Renal cortex interstitium (tissue), 11 donors: Measurements from ENCODE around the gene GMPR2. TPM values are rescaled to one million over a fixed set of nuclear protein-coding genes. Genes with fewer than 3 reads are reported as not detected.
A peak's percentile ranks its signal among the peaks of the same experiment; 100 is the strongest.
"Not testable (repeated sequence)": the region's sequence is repeated elsewhere in the genome, so short reads cannot be mapped to it uniquely, and the experiment has no call there.

Experiments
- DNase-seq, 11 donors: peaks; one replicate each; pipeline ENCODE4 v3.0.0-alpha.2; 2013; ENCODE audit warnings: low read depth in 9 of 11, low spot score in 4 of 11; ENCODE audit errors: extremely low read depth in 1 of 11
- polyA plus RNA-seq, 3 donors: library from polyadenylated mRNA; unstranded; fragments of 120-200 nt; gene quantifications; one replicate each; pipeline ENCODE4 v1.2.1, GENCODE V29; 2013; ENCODE audit not compliant: insufficient read length in 3 of 3

Gene GMPR2
- polyA plus RNA-seq, 3 donors, result 107 to 128 (median 115) TPM

DNA sequence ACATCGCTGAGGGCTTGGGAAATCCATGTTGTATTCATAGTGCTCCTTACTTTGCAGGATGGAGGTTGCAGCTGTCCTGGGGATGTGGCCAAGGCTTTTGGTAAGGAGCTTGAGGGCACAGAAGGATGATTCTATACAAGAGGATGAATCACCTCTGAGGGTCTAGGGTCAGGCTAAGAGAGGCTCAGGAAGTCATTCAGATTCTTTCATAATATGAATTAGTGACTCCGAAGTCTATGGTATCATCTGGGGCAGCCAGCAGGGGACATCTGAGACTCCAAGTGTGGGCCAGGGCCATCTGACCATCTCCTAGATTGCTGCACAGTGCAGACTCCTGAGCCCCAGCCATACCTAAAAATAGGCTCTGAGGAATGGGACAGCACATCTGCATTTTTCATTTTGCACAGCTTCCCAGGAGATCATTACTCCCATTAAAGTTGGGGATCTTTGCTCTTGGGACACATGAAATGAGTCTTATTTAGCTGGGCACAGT, 4.8 kb downstream of the GMPR2 start:
- no peak for DNase-seq

DNA sequence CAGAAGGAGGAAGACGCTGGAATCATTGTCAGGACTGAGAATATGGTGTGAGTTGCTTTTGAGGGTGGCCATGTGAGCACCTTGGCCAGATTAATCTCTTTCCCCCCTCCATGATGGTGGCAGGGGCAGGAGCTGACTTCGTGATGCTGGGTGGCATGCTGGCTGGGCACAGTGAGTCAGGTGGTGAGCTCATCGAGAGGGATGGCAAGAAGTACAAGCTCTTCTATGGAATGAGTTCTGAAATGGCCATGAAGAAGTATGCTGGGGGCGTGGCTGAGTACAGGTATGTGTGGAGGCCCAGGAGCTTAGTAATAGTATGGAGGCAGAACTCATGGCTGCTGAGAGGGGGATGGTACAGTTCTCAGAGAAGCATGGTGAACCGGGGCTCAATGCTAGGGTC, 5.4 kb downstream of the GMPR2 start:
- DNase-seq, result no peak

DNA sequence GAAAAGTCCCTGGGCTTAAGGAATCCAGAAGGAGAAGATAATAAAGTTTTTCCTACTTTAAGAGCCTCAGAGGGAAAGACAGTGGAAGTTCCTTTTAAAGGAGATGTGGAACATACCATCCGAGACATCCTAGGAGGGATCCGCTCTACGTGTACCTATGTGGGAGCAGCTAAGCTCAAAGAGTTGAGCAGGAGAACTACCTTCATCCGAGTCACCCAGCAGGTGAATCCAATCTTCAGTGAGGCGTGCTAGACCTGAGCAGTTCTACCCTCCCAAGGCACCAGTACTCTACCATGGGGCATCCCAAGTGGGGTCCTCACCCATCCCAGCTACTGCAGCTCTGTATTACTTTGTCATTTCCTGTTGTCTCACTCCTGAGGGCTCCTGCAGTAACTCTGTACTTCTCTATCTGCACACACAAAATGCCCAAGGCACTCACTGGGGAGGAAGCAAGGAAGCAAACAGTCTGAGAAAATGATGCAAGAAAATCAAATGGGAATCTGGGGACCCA, 5.9 kb downstream of the GMPR2 start:
- DNase-seq, result no peak

DNA sequence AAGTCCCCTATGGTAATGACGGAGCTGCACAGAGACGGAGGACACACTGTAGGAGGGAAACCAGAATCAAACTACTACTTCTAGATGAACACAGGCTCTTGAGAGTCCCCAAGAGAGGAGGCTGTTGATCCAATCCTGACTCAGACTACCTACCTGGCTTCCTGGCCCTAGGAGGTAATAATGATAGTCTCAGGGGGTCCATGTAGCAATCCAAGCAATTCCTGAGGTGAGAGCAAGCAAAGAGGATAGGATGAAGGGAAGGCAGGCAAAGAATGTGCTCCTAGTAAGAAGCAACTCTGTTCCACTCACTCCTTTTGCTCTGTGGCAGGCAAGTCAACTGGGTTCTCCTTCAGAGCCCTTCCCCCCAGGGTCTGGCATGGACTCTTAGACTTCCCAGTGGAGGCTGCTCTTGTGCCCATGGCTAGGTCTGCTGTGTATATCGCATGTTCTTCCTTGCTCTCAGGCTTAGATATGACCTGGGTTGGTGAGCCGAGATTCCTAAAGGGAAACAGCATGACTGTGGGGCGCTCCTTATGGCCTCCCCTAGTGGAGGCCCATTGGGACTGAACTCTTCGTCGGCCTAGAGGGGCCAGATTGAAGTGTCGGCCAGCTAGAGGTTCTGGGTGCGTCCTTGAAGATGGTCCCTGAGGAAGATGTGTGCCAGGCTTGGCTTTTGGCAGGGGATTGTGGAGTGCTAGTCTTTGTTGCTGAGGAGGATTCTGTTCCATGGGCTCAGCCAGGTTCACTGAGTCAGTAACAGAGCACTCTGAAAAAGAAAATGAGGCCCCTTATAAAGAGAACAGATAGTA, 7.6 kb downstream of the GMPR2 start:
- no peak for DNase-seq

DNA sequence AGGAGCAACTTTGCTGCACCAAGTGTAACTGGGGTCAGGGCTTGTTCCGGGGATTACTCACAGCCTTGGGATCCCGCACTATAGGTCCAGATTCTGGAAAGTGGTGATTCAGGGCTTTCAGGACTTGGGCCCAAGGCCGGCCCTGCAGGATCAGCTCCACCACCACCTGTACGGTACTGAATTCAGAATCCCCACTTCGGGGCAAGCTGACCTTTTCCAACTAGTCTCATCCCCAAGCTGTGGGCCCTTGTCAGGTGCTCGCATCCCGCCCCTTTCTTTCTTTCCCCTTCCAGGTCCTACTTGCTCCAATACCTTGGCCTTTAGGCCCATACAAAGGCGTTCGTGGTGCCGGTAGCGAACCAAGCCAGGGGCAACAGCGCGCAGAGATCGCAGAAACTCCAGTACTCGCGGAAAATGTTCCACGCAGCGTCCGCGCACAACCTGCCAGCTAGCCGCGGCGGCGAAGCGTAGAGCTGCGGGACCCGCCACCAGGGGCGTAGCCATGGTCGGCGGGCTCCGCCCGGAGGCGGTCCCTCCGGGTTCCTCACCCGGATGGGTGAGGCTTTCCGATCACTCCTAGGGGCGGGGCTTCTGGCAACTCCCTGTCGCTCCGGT, 9.2 kb downstream of the GMPR2 start:
- peak in 10 of 11 donors; percentile 82 to 92 (median 86) for DNase-seq

DNA sequence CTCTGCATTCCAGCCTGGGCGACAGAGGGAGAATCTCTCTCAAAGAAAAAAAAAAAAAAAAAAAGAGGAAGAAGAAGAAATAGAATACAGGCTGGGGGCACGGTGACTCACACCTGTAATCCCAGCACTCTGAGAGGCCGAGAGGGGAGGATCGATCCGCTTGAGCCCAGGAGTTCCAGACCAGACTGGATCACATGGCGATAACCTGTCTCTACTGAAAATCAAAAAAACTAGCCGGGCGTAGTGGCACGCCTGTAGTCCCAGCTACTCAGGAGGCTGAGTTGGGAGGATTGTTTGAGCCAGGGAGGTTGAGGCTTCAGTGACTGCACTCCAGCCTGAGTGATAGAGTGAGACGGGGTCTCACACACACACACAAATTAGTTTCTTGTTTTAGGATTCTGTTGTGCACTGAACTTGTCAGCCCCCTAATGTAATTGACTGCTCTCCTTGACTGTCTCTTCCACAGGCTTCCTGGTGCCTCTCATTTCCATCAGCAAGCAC, 10.7 kb downstream of the GMPR2 start:
- no peak for DNase-seq

DNA sequence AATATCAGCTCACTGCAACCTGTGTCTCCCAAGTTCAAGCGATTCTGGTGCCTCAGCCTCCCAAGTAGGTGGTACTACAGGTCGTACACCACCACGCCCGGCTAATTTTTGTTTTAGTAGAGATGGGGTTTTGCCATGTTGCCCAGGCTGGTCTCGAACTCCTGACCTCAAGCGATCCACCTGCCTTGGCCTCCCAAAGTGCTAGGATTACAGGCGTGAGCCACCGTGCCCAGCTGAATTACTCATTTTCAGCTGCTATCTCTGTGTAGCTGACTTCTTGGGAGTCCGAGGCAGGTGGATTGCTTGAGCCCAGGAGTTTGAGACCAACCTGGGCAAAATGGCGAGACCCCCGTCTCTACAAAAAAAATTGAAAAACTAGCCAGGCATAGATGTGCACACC, 12.6 kb downstream of the GMPR2 start:
- not testable (repeated sequence) for DNase-seq

DNA sequence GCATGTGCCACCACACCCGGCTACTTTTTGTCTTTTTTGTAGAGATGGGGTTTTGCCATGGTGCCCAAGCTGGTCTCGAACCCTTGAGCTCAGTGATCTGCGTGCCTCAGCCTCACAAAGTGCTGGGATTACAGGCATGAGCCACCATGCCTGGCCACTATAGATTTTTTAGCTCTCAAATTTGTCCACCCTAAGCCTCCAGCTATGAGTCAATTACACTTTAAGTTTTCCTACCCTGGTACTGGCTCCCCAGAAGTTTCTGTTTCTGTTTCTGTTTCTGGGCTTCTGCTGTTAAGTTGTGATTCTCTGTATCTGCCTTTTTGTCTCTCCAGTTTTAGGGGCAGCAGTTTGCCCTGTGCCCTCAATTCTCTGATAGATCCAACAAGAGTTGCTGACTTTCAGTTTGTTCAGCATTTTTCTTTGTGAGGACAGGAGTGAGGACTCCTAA, 14.1 kb downstream of the GMPR2 start:
- no peak for DNase-seq

DNA sequence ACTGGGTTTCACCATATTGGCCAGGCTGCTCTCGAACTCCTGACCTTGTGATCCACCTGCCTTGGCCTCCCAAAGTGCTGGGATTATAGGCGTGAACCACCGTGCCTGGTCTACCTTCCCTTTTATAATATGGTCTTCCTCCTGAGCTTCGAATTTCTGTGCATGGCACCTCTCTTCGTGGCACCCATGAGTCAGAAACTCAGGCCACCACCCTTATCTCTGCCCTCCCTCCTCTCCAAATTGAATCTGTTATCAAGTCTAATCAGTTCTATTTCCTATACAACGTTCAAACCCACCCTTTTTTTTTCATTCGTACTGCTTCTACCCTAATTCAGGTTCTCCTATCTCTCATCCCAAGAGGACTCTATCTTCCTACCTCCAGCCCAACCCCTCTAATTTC, 14.7 kb downstream of the GMPR2 start:
- DNase-seq, result no peak

DNA sequence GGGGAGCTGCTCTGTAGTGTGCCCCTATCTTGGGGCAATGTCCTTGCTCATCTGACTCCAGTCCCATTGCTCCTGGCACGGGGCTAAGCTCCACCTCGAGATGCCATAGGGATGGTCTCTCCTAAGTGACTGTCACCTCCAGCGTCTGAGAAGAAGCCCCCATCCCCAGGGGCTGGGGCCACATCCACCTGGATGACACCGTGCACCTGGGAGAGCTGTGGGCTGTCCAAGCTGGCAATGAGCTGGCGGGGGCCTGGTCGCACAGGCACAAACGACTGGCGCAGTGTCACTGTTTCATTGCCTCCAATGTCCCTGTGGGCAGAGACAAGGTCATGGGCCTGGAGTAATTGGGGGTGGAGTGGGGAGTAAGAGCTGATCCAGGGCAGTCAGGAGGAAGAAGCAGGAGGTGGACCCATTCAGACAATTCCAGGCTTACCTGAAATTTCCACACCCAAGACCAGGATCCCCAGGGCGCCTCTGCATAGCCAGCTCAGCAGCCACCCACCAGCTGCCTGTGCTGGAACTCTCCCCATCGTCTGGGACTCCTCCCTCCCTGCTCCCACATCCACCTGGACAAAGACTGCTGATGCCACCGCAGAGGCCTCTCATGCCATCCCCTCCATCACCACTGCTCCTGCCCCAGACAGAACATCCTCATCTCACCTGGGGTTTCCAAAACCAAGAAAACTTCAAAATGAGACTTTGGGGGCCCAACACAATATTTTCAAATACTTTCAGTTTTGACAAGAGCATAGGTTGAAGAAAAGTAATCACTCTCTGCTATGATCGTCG, 16.7 kb downstream of the GMPR2 start:
- DNase-seq, result no peak

DNA sequence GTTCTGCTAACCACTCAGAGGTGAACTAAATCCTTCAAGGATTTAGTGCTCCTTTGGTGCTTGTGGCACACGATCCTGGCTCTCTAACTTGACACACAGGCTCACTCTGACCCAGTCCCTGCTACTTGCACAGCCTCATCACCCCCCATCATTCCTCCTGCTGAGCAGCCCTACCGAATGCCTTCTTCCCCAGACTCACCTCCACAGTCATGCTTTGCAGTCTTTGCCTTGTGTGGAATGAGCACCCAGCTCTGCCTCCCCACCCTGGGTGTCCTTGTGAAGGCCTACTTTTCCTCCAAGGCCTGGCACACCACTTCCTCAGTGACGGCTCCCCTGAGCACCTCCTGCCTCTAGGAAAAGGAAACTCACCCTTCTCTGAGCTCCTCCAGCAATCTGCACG, 17.6 kb downstream of the GMPR2 start:
- DNase-seq, result no peak

DNA sequence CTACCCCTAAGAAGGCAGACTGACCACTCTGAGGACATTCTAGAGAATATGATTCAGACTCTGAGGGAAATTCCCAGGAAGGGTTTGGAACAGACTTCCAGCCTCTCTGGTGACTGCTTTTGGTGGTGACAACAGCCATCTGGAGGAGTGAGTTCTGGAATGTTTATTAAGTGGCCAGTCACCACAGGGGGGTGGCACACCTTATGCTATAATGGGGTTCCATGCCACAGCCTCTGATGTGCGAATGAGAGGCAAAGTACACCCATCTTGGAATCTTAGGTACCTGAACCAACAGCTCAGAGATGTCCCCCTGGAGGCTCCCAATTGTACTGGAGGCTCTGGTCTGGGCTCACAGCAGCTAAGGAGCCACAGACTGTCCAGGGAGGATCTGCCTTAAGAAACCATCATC, 19.2 kb downstream of the GMPR2 start:
- no peak for DNase-seq

DNA sequence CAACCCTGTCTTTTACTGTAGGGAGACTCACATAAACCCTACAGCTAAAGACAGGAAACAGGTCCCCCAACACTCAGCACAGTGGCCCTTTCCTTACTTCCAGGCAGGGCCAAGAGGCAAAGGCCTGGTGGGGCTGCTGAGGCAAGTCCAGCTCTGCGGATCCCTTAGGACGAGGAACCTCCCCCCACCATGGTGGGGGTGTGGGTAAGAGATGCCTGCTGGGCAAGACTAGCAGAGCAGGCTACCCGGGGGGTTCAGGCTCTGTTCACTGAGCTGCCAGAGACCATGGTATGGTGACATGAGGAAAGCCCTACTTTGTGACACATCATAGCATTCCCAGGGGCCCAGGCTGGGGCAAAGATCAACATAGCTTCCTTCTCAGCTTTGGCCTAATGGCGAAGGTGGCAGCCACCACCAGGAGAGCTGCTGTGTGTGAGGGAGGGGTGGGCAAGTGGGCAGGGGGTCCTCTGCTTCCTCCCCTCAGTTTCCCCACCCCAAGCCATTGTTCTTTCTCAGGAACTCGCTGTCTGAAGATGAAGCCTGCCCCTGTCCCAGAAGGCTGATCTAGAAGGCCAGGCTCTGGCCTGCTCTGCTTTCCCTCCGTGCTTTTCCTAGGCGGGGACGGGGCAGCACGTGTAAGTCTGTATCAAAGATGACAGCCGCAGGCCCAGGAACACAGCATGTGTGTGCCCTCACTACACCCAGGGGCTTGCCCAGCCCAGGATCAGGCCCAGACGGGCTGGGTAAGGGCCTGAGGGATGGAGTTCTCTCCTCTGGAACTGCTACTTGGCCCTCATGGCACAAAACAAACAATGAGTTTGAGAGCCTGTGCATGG, 19.8 kb downstream of the GMPR2 start:
- DNase-seq, result no peak

DNA sequence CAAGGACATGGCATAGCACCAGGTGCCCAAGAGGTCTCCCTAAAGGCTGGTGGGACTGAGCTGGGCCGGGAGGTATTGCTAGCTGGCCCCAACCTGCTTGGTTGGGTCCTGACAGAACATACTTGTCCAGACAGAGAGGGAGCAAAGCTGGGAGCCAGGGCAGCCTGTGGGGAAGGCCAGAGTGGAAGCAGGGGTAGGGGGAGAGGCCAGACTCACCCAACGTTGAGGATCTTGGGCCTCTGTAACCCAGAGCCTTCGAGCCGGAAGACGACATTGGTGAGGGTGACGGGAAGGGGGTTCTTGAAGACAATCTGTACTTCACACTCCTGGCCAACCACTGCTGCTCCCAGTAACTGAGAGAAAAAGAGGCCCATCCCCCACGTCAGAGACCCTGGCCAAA, 21.2 kb downstream of the GMPR2 start:
- DNase-seq, result no peak

DNA sequence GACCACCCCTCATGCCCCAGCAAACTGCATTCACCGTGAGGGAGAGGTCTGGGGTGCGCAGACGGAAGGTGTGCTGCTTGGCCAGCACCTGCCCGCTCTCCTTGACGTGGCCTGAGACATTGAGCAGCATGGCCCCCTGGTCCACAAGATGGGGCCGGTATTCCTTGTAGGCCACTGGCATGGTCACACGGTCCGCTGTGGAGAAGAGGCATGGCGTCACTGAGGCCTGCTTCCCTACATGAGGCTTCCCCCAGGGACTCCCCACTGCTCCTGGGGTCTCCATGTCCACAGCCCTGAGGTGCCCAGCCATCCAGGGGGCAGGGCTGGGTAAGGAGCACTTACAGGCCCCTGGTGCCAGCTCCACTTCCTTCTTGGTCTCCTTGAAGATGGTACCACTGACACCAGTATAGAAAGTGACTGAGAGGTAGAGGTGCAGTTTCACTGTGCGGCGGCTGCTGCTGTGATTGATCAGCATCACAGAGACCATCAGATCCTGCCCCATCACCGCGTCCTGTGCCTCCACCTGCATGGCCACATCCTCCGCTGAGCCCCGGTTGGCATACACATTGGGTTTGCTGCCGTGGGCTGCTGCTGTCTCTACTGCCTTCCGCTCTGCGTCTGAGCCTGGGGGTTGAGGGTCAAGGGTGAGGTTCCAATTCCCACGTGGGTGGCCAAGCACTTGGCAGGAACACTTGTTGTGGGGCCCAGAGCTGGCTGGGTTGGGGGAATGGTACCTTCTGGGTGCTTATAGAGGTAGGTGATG, 22.1 kb downstream of the GMPR2 start:
- DNase-seq, result no peak

DNA sequence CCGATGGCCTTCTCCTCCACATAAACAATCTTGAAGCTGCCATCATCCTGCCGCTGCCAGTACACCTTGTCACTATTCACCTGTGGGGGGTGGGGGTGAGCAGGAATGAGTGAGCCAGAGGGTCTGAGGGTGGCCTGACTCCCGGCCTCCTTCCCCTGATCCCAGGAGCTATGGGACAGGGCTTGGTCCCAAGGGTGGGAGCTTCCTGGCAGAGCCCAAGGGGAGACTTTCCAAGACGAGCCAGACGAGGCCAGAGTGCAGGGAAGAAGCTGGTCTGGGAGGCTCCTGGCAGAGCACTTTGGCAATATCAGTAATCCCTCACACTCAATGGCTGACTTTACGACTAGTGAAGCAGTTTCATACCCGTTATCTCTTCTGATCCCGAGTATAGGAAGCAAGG, 22.7 kb downstream of the GMPR2 start:
- DNase-seq, result no peak

DNA sequence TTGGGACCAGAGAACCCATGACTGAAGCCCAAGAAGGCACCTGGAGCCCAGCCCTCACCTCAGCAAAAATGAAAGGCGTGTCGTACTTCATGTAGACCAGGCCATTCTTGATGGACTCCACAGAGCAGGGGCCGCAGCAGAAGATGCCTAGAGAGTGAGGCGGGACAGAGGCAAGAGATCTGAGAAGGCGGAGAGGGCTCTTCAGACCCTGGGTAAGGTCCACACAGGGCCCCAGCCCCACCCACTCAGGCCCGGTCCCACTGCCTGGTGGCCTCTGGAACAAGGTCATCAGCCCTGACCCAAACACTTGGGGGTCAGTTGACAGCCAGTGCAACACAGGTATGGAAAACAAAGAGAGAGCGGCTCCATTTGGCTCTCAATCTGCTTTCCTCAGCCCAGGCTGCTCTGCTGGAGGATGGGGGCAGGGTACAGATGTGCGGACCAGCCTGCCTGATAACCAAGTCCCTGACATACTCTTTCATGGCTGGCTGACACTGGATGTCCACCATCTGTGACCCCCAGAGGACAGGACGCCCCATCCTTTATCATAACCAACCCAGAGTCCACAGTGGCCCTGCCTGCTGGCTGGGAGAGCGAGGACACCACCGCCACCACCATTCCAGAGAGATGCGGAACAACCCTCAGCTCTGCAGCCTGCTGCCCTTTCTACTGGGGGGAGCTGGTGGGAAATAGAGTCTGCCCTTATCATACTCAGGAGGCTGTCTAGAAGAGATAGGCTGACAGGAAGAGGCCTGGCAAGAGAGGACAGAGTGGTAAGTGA, 23.4 kb downstream of the GMPR2 start:
- no peak for DNase-seq
